Tibial nerve (tissue), 4 donors: ENCODE results near the gene KPNA1. TPM values are rescaled to one million over a fixed set of nuclear protein-coding genes. Genes with fewer than 3 reads are reported as not detected.

ENCODE experiments used
- DNase-seq, 2 donors: peaks; one replicate each; pipeline ENCODE4 v3.0.0-alpha.2; 2019; ENCODE audit warnings: low spot score in 2 of 2
- H3K27ac ChIP-seq, 4 donors: fragments of 200-600 bp; sonication (generic) in 3 of 4; one replicate each; pipeline ENCODE4 v1.5.1; 2017 to 2019; ENCODE audit warnings: mild to moderate bottlenecking in 1 of 4
- H3K27me3 ChIP-seq, 2 donors: fragments of 200-600 bp; sonication (generic) in 1 of 2; one replicate each; pipeline versions ENCODE4 v1.5.1 to v1.6.0; 2017 to 2019
- H3K36me3 ChIP-seq, 3 donors: fragments of 200-600 bp; sonication (generic); one replicate each; pipeline ENCODE4 v1.5.1; 2018 to 2019
- H3K4me1 ChIP-seq, 4 donors: fragments of 200-600 bp; sonication (generic) in 3 of 4; one replicate each; pipeline ENCODE4 v1.5.1; 2017 to 2019
- H3K4me3 ChIP-seq, 4 donors: fragments of 200-600 bp; sonication (generic) in 3 of 4; one replicate each; pipeline ENCODE4 v1.5.1; 2017 to 2019; ENCODE audit warnings: mild to moderate bottlenecking in 1 of 4, moderate library complexity in 1 of 4
- H3K9me3 ChIP-seq, 4 donors: fragments of 200-600 bp; sonication (generic) in 3 of 4; one replicate each; pipeline ENCODE4 v1.5.1; 2017 to 2019
- EP300 ChIP-seq, 2 donors: sonication (generic); formaldehyde crosslinking; IDR thresholded peaks; one replicate each; pipeline ENCODE4 v1.6.1; 2017; ENCODE audit warnings: antibody characterized with exemption in 2 of 2, mild to moderate bottlenecking in 1 of 2
- POLR2A ChIP-seq, 2 donors: fragments of 450-650 bp; IDR thresholded peaks; one replicate each; pipeline ENCODE4 v1.6.1; 2017; ENCODE audit warnings: antibody characterized with exemption in 2 of 2, mild to moderate bottlenecking in 2 of 2, moderate library complexity in 2 of 2
- WGBS, 2 donors: methylation state at CpG; one replicate each; pipeline ENCODE4 v1.1.5; 2018; 5-methylcytosine and 5-hydroxymethylcytosine counted together
- total RNA-seq, 4 donors: library from RNA; depleted of rRNA; stranded (reverse); fragments of >200 nt; gene quantifications; one replicate each; pipeline ENCODE4 v1.1.0, GENCODE V29; 2016
- TF ChIP-seq, protein P1 (sequence below), 5 experiments: fragments of 200-600 bp in 3 of 5; fragments of 450-650 bp in 2 of 5; sonication (generic) in 3 of 5; IDR thresholded peaks; one replicate each; pipeline ENCODE4 v1.5.1; 2016 to 2019; ENCODE audit warnings: antibody characterized with exemption in 5 of 5, mild to moderate bottlenecking in 3 of 5, moderate library complexity in 2 of 5

KPNA1 gene
- total RNA-seq, 4 donors from 2014 or later, result 36.8 to 46.5 (median 41.8) TPM

GRCh38 chr3:122560680-122561079 is 45.9 kb upstream of the KPNA1 start:
- 90 to 92% methylated on average over 1 of the region's 1 CpG for WGBS, 2 donors
- Histone ChIP-seq H3K36me3 (peaks cover 0 to 31% (median 13%) of the 10 kb centered on the region in 3 donors), H3K9me3 (no peaks in the 10 kb centered on the region), H3K4me3 (no peak overlapping the region), H3K27me3 (no peaks in the 10 kb centered on the region), H3K4me1 (peaks cover 0 to 44% (median 19%) of the 10 kb centered on the region in 4 donors), H3K27ac (no peak overlapping the region)
- TF ChIP-seq, protein P1, sequence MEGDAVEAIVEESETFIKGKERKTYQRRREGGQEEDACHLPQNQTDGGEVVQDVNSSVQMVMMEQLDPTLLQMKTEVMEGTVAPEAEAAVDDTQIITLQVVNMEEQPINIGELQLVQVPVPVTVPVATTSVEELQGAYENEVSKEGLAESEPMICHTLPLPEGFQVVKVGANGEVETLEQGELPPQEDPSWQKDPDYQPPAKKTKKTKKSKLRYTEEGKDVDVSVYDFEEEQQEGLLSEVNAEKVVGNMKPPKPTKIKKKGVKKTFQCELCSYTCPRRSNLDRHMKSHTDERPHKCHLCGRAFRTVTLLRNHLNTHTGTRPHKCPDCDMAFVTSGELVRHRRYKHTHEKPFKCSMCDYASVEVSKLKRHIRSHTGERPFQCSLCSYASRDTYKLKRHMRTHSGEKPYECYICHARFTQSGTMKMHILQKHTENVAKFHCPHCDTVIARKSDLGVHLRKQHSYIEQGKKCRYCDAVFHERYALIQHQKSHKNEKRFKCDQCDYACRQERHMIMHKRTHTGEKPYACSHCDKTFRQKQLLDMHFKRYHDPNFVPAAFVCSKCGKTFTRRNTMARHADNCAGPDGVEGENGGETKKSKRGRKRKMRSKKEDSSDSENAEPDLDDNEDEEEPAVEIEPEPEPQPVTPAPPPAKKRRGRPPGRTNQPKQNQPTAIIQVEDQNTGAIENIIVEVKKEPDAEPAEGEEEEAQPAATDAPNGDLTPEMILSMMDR (IDR thresholded peaks at IDR 0.05), result peak; percentile 25 to 51 (median 45)
- no peak for TF ChIP-seq POLR2A (IDR thresholded peaks at IDR 0.05)
- peak in 1 of 2 donors; percentile 50 for DNase-seq

- H3K27ac ChIP-seq, result no peak overlapping the region
- peaks cover 0 to 37% (median 14%) of the 10 kb centered on the region in 4 donors for H3K4me1 ChIP-seq
- no peak for TF ChIP-seq POLR2A (IDR thresholded peaks at IDR 0.05)
- TF ChIP-seq, protein P1 (IDR thresholded peaks at IDR 0.05), result no peak
- no peak for TF ChIP-seq EP300 (IDR thresholded peaks at IDR 0.05)
- DNase-seq, result no peak
- 74 to 78% methylated on average over 3 of the region's 3 CpGs for WGBS, 2 donors
- H3K4me3 ChIP-seq, result no peak overlapping the region
- H3K27me3 ChIP-seq, result no peaks in the 10 kb centered on the region
- no peaks in the 10 kb centered on the region for H3K9me3 ChIP-seq
- H3K36me3 ChIP-seq, result peaks cover 0 to 39% (median 13%) of the 10 kb centered on the region in 3 donors
Measured at GRCh38 chr3:122559906-122560305, 45.2 kb upstream of the KPNA1 start.

GRCh38 chr3:122558605-122559004 is 43.9 kb upstream of the KPNA1 start:
- Histone ChIP-seq H3K36me3 (peaks cover 0 to 51% (median 13%) of the 10 kb centered on the region in 3 donors), H3K9me3 (no peaks in the 10 kb centered on the region), H3K27me3 (no peaks in the 10 kb centered on the region), H3K4me1 (peaks cover 0 to 34% (median 12%) of the 10 kb centered on the region in 4 donors), H3K4me3 (no peak overlapping the region), H3K27ac (no peak overlapping the region)
- no peak for TF ChIP-seq POLR2A (IDR thresholded peaks at IDR 0.05)
- TF ChIP-seq, protein P1 (IDR thresholded peaks at IDR 0.05), result no peak
- no peak for TF ChIP-seq EP300 (IDR thresholded peaks at IDR 0.05)
- WGBS, 2 donors, result 89 to 94% methylated on average over 6 of the region's 6 CpGs
- no peak for DNase-seq

DNA sequence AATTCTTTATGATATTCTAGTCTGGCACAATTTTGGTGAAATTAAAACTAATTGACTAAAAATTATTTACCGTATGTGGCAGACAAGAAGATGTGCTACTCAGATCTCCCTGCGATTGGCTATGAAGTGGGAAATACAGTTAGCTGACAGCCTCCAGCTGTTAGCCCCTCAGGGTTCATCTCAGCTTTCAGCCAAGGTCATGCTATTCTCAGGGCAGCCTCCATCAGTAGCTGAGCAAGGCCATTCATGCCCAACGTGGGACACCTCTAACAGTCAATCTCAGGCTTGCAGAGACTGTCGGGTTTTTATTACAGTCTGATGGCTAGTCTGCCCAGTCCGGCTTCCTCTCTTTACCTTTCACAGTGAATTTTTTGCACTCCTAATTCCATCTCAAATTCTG is 42.6 kb upstream of the KPNA1 start:
- Histone ChIP-seq H3K4me1 (peaks cover 0 to 21% (median 2%) of the 10 kb centered on the region in 4 donors), H3K9me3 (no peaks in the 10 kb centered on the region), H3K36me3 (peaks cover 0 to 63% (median 13%) of the 10 kb centered on the region in 3 donors), H3K27ac (no peak overlapping the region), H3K4me3 (no peak overlapping the region), H3K27me3 (no peaks in the 10 kb centered on the region)
- WGBS, 2 donors, result 83 to 84% methylated on average over 5 of the region's 5 CpGs
- no peak for DNase-seq
- TF ChIP-seq, protein P1 (IDR thresholded peaks at IDR 0.05), result no peak
- TF ChIP-seq EP300 (IDR thresholded peaks at IDR 0.05) (no peak), POLR2A (IDR thresholded peaks at IDR 0.05) (no peak)

DNA sequence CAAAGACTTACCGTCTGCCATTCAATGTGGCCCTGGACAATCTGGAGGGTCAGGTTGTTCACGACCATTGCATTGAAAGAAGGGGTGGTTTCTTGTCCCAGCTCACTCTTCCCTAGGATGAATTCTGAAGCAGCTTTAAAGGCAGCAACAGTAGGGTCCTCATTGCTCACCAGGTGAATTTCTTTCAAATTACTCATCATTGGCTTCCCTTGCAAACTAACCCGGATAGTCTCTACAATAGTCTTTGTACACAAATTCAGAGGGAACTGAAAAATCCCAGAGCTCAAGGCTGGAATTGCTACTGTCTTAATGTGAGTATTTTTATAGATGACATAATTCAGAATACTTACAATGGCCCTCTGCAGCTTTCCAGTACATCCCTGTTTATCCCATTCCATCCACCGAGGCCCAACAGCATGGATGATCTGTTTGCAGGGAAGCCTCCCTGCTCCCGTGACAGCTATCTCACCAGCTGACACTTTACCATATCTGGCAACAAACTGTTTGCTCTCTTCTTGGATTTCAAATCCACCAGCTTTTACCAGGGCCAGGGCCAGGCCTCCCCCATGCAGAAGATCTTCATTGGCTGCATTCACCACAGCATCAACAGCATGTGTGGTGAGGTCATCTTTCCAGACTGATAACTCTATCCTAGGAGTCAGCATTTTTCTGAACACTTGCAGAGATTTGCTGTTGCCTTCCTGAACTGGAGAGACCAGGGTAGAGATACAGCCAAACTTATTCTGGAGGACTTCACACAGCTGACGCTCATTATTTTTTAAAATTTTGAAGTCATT is 40.7 kb upstream of the KPNA1 start:
- Histone ChIP-seq H3K4me1 (peaks cover 0 to 6% (median 0%) of the 10 kb centered on the region in 4 donors), H3K27me3 (no peaks in the 10 kb centered on the region), H3K27ac (no peak overlapping the region), H3K4me3 (no peak overlapping the region), H3K9me3 (no peaks in the 10 kb centered on the region), H3K36me3 (peaks cover 0 to 80% (median 22%) of the 10 kb centered on the region in 3 donors)
- 82 to 84% methylated on average over 6 of the region's 6 CpGs for WGBS, 2 donors
- TF ChIP-seq, protein P1 (IDR thresholded peaks at IDR 0.05), result no peak
- TF ChIP-seq POLR2A (IDR thresholded peaks at IDR 0.05) (no peak), EP300 (IDR thresholded peaks at IDR 0.05) (no peak)
- no peak for DNase-seq
